H9 (cell line): ENCODE data around the gene FSTL4. TPM values are rescaled to one million over a fixed set of nuclear protein-coding genes. Genes with fewer than 3 reads are reported as not detected.

Source experiments
- DNase-seq: peaks from one replicate; pipeline ENCODE4 v3.0.0-alpha.2; 2017
- H2AFZ ChIP-seq: one replicate; pipeline ENCODE4 v1.6.1; 2013; ENCODE audit warnings: mild to moderate bottlenecking, low read length, control low read depth, moderate library complexity
- H2AK5ac ChIP-seq: 2 replicates; pipeline ENCODE4 v1.6.1; 2013; ENCODE audit warnings: low read length, control low read depth, mixed read lengths; ENCODE audit not compliant: insufficient read length
- H2BK120ac ChIP-seq: one replicate; pipeline ENCODE4 v1.6.1; 2013; ENCODE audit warnings: low read depth, mild to moderate bottlenecking, low read length, control low read depth, inconsistent platforms; ENCODE audit not compliant: poor library complexity, severe bottlenecking
- H2BK12ac ChIP-seq: 2 replicates; pipeline ENCODE4 v1.6.1; 2013; ENCODE audit warnings: low read length, control low read depth, mixed read lengths, low read depth; ENCODE audit not compliant: insufficient read length
- H2BK15ac ChIP-seq: 2 replicates; pipeline ENCODE4 v1.6.1; 2013; ENCODE audit warnings: low read depth, low read length, control low read depth
- H2BK20ac ChIP-seq: one replicate; pipeline ENCODE4 v1.6.1; 2013; ENCODE audit warnings: low read depth, mild to moderate bottlenecking, low read length, control low read depth, inconsistent platforms; ENCODE audit not compliant: poor library complexity, severe bottlenecking
- H2BK5ac ChIP-seq: 2 replicates; pipeline ENCODE4 v1.6.1; 2013; ENCODE audit warnings: low read length, control low read depth, mixed read lengths; ENCODE audit not compliant: insufficient read length
- H3K14ac ChIP-seq: 2 replicates; pipeline ENCODE4 v1.6.1; 2013; ENCODE audit warnings: low read length, control low read depth; ENCODE audit not compliant: insufficient read depth
- H3K18ac ChIP-seq: 2 replicates; pipeline ENCODE4 v1.6.1; 2013; ENCODE audit warnings: low read depth, mild to moderate bottlenecking, mixed read lengths, low read length, control low read depth; ENCODE audit not compliant: insufficient read length
- H3K23ac ChIP-seq: 2 replicates; pipeline ENCODE4 v1.6.1; 2013; ENCODE audit warnings: low read length, control low read depth, mixed read lengths, low read depth; ENCODE audit not compliant: insufficient read length
- H3K23me2 ChIP-seq: 2 replicates; pipeline ENCODE4 v1.6.1; 2013; ENCODE audit warnings: low read depth, mild to moderate bottlenecking, mixed read lengths, low read length, control low read depth; ENCODE audit not compliant: insufficient read length, poor library complexity, severe bottlenecking
- H3K27ac ChIP-seq: 2 replicates; pipeline ENCODE4 v1.5.1; 2013; ENCODE audit warnings: low read length, control low read depth, mixed read lengths, low read depth; ENCODE audit not compliant: insufficient read length
- H3K27me3 ChIP-seq: 2 replicates; pipeline ENCODE4 v1.6.1; 2013; ENCODE audit warnings: low read length, control low read depth, inconsistent platforms; ENCODE audit not compliant: insufficient read depth
- H3K4ac ChIP-seq: 2 replicates; pipeline ENCODE4 v1.6.1; 2013; ENCODE audit warnings: low read depth, mild to moderate bottlenecking, control low read depth, inconsistent platforms, low read length, moderate library complexity
- H3K4me1 ChIP-seq: 2 replicates; pipeline ENCODE4 v1.6.1; 2013; ENCODE audit warnings: low read length, control low read depth, inconsistent platforms; ENCODE audit not compliant: insufficient read depth
- H3K4me2 ChIP-seq: 2 replicates; pipeline ENCODE4 v1.6.1; 2013; ENCODE audit warnings: low read length, control low read depth, mixed read lengths; ENCODE audit not compliant: insufficient read length, insufficient read depth
- H3K56ac ChIP-seq: 2 replicates; pipeline ENCODE4 v1.6.1; 2013; ENCODE audit warnings: low read depth, mild to moderate bottlenecking, mixed read lengths, low read length, control low read depth; ENCODE audit not compliant: insufficient read length
- H3K79me1 ChIP-seq: 2 replicates; pipeline ENCODE4 v1.6.1; 2013; ENCODE audit warnings: low read depth, mild to moderate bottlenecking, moderate library complexity, low read length, control low read depth, inconsistent platforms; ENCODE audit not compliant: insufficient read depth, poor library complexity, severe bottlenecking
- H3K79me2 ChIP-seq: 2 replicates; pipeline ENCODE4 v1.6.1; 2013; ENCODE audit warnings: low read length, control low read depth, inconsistent platforms; ENCODE audit not compliant: insufficient read depth
- H3K9ac ChIP-seq: 2 replicates; pipeline ENCODE4 v1.6.1; 2013; ENCODE audit warnings: low read length, control low read depth, mixed read lengths; ENCODE audit not compliant: insufficient read length; ENCODE audit errors: extremely low read depth
- H3K9me3 ChIP-seq: one replicate; pipeline ENCODE4 v1.6.1; 2013; ENCODE audit warnings: low read depth, low read length, inconsistent platforms; ENCODE audit not compliant: control insufficient read depth
- H3T11ph ChIP-seq: one replicate; pipeline ENCODE4 v1.6.1; 2013; ENCODE audit warnings: mild to moderate bottlenecking, low read length, control low read depth, inconsistent platforms
- H4K20me1 ChIP-seq: one replicate; pipeline ENCODE4 v1.6.1; 2013; ENCODE audit not compliant: control insufficient read depth, insufficient read length, insufficient read depth
- H4K5ac ChIP-seq: 2 replicates; pipeline ENCODE4 v1.6.1; 2013; ENCODE audit warnings: low read depth, mild to moderate bottlenecking, mixed read lengths, low read length, control low read depth; ENCODE audit not compliant: insufficient read length
- H4K8ac ChIP-seq: replicated peaks from 2 replicates; pipeline ENCODE4 v1.6.1; 2013; ENCODE audit warnings: low read length, control low read depth, mixed read lengths, low read depth; ENCODE audit not compliant: insufficient read length
- H4K91ac ChIP-seq: 2 replicates; pipeline ENCODE4 v1.6.1; 2013; ENCODE audit warnings: low read depth, mild to moderate bottlenecking, moderate library complexity, mixed read lengths, low read length, control low read depth; ENCODE audit not compliant: insufficient read length
- H3K27ac Mint-ChIP-seq, 3 experiments: 2 replicates in 2 of 3; 3 replicates in 1 of 3; pipeline ENCODE4 v1.8.0; 2020 to 2021; ENCODE audit warnings: mixed read lengths in 3 of 3, mild to moderate bottlenecking in 1 of 3, moderate library complexity in 1 of 3
- H3K27me3 Mint-ChIP-seq: 2 replicates; pipeline ENCODE4 v1.8.0; 2021; ENCODE audit warnings: low read depth, mild to moderate bottlenecking, moderate library complexity, mixed read lengths
- H3K36me3 Mint-ChIP-seq, 3 experiments: 2 replicates in 2 of 3; 3 replicates in 1 of 3; pipeline ENCODE4 v1.8.0; 2020 to 2021; ENCODE audit warnings: low read depth in 3 of 3, mixed read lengths in 3 of 3; ENCODE audit not compliant: insufficient read depth in 1 of 3
- H3K4me1 Mint-ChIP-seq, 2 experiments: 2 replicates each; pipeline ENCODE4 v1.8.0; 2020; ENCODE audit warnings: mixed read lengths in 2 of 2
- H3K4me3 Mint-ChIP-seq, 2 experiments: 2 replicates in 1 of 2; 3 replicates in 1 of 2; pipeline ENCODE4 v1.8.0; 2020 to 2021; ENCODE audit warnings: mild to moderate bottlenecking in 2 of 2, mixed read lengths in 2 of 2, moderate library complexity in 1 of 2
- H3K9me3 Mint-ChIP-seq, 2 experiments: 2 replicates in 1 of 2; 3 replicates in 1 of 2; pipeline ENCODE4 v1.8.0; 2020; ENCODE audit warnings: mild to moderate bottlenecking in 2 of 2, mixed read lengths in 2 of 2, moderate library complexity in 1 of 2
- CTCF ChIP-seq: fragments of 200-600 bp; sonication (generic); conservative IDR thresholded peaks from 3 replicates; pipeline ENCODE4 v1.8.0; 2021; ENCODE audit warnings: antibody characterized with exemption, mild to moderate bottlenecking
- WGBS: extraction: QIAGEN DNeasy Blood & Tissue Kit; methylation state at CpG from one replicate; pipeline ENCODE4 v1.1.7; 2013; ENCODE audit warnings: missing lambda C conversion rate, low lambda C conversion rate, mixed read lengths; ENCODE audit not compliant: insufficient read length; ENCODE audit errors: extremely low coverage; 5-methylcytosine and 5-hydroxymethylcytosine counted together
- total RNA-seq: library from RNA; stranded (reverse); gene quantifications from 2 replicates; pipeline ENCODE4 v1.2.1, GENCODE V29; 2021

FSTL4 gene
- total RNA-seq, 1 experiment from 2014 or later = 5.7 TPM

GRCh38 chr5:133205204-133205603 is 407.1 kb downstream of the FSTL4 start:
- Histone ChIP-seq H2BK120ac (no peak overlapping the region), H3K79me2 (no peaks in the 10 kb centered on the region), H4K8ac (no peak overlapping the region), H2BK5ac (no peak overlapping the region), H4K91ac (no peak overlapping the region), H4K5ac (no peak overlapping the region), H3K56ac (no peak overlapping the region), H2AK5ac (no peak overlapping the region), H2AFZ (no peak overlapping the region), H3K23me2 (no peaks in the 10 kb centered on the region), H3K14ac (no peak overlapping the region), H3K4me2 (no peak overlapping the region), H3K9me3 (no peaks in the 10 kb centered on the region), H2BK12ac (no peak overlapping the region), H3K18ac (no peak overlapping the region), H3T11ph (no peak overlapping the region), H2BK20ac (no peak overlapping the region), H3K4ac (no peak overlapping the region), H3K27me3 (no peaks in the 10 kb centered on the region), H4K20me1 (no peaks in the 10 kb centered on the region), H3K4me1 (no peaks in the 10 kb centered on the region), H3K9ac (no peak overlapping the region), H3K27ac (no peak overlapping the region), H2BK15ac (no peak overlapping the region), H3K23ac (no peak overlapping the region), H3K79me1 (no peaks in the 10 kb centered on the region)
- H3K36me3 Mint-ChIP-seq = peaks cover 0 to 2% (median 0%) of the 10 kb centered on the region in 3 experiments; a peak in 2 of 7 replicates
- no peaks in the 10 kb centered on the region; the same call in 1 of the 2 replicates for H3K27me3 Mint-ChIP-seq
- no CpG with 5 or more reads among the region's 4 CpGs for WGBS
- H3K9me3 Mint-ChIP-seq = no peaks in the 10 kb centered on the region
- no peak overlapping the region for H3K27ac Mint-ChIP-seq
- DNase-seq = no peak
- H3K4me3 Mint-ChIP-seq = no peak overlapping the region
- H3K4me1 Mint-ChIP-seq = no peaks in the 10 kb centered on the region
- TF ChIP-seq CTCF = no peak
